H9 (cell line): ENCODE measurements around the gene PRPF19. TPM values are rescaled to one million over a fixed set of nuclear protein-coding genes. Genes with fewer than 3 reads are reported as not detected.

Source experiments
- DNase-seq: peaks from one replicate; pipeline ENCODE4 v3.0.0-alpha.2; 2017
- H2AFZ ChIP-seq: one replicate; pipeline ENCODE4 v1.6.1; 2013; ENCODE audit warnings: mild to moderate bottlenecking, low read length, control low read depth, moderate library complexity
- H2AK5ac ChIP-seq: 2 replicates; pipeline ENCODE4 v1.6.1; 2013; ENCODE audit warnings: low read length, control low read depth, mixed read lengths; ENCODE audit not compliant: insufficient read length
- H2BK120ac ChIP-seq: one replicate; pipeline ENCODE4 v1.6.1; 2013; ENCODE audit warnings: low read depth, mild to moderate bottlenecking, low read length, control low read depth, inconsistent platforms; ENCODE audit not compliant: poor library complexity, severe bottlenecking
- H2BK12ac ChIP-seq: 2 replicates; pipeline ENCODE4 v1.6.1; 2013; ENCODE audit warnings: low read length, control low read depth, mixed read lengths, low read depth; ENCODE audit not compliant: insufficient read length
- H2BK15ac ChIP-seq: 2 replicates; pipeline ENCODE4 v1.6.1; 2013; ENCODE audit warnings: low read depth, low read length, control low read depth
- H2BK20ac ChIP-seq: one replicate; pipeline ENCODE4 v1.6.1; 2013; ENCODE audit warnings: low read depth, mild to moderate bottlenecking, low read length, control low read depth, inconsistent platforms; ENCODE audit not compliant: poor library complexity, severe bottlenecking
- H2BK5ac ChIP-seq: 2 replicates; pipeline ENCODE4 v1.6.1; 2013; ENCODE audit warnings: low read length, control low read depth, mixed read lengths; ENCODE audit not compliant: insufficient read length
- H3K14ac ChIP-seq: 2 replicates; pipeline ENCODE4 v1.6.1; 2013; ENCODE audit warnings: low read length, control low read depth; ENCODE audit not compliant: insufficient read depth
- H3K18ac ChIP-seq: 2 replicates; pipeline ENCODE4 v1.6.1; 2013; ENCODE audit warnings: low read depth, mild to moderate bottlenecking, mixed read lengths, low read length, control low read depth; ENCODE audit not compliant: insufficient read length
- H3K23ac ChIP-seq: 2 replicates; pipeline ENCODE4 v1.6.1; 2013; ENCODE audit warnings: low read length, control low read depth, mixed read lengths, low read depth; ENCODE audit not compliant: insufficient read length
- H3K23me2 ChIP-seq: 2 replicates; pipeline ENCODE4 v1.6.1; 2013; ENCODE audit warnings: low read depth, mild to moderate bottlenecking, mixed read lengths, low read length, control low read depth; ENCODE audit not compliant: insufficient read length, poor library complexity, severe bottlenecking
- H3K27ac ChIP-seq: 2 replicates; pipeline ENCODE4 v1.5.1; 2013; ENCODE audit warnings: low read length, control low read depth, mixed read lengths, low read depth; ENCODE audit not compliant: insufficient read length
- H3K27me3 ChIP-seq: 2 replicates; pipeline ENCODE4 v1.6.1; 2013; ENCODE audit warnings: low read length, control low read depth, inconsistent platforms; ENCODE audit not compliant: insufficient read depth
- H3K4ac ChIP-seq: 2 replicates; pipeline ENCODE4 v1.6.1; 2013; ENCODE audit warnings: low read depth, mild to moderate bottlenecking, control low read depth, inconsistent platforms, low read length, moderate library complexity
- H3K4me1 ChIP-seq: 2 replicates; pipeline ENCODE4 v1.6.1; 2013; ENCODE audit warnings: low read length, control low read depth, inconsistent platforms; ENCODE audit not compliant: insufficient read depth
- H3K4me2 ChIP-seq: 2 replicates; pipeline ENCODE4 v1.6.1; 2013; ENCODE audit warnings: low read length, control low read depth, mixed read lengths; ENCODE audit not compliant: insufficient read length, insufficient read depth
- H3K56ac ChIP-seq: 2 replicates; pipeline ENCODE4 v1.6.1; 2013; ENCODE audit warnings: low read depth, mild to moderate bottlenecking, mixed read lengths, low read length, control low read depth; ENCODE audit not compliant: insufficient read length
- H3K79me1 ChIP-seq: 2 replicates; pipeline ENCODE4 v1.6.1; 2013; ENCODE audit warnings: low read depth, mild to moderate bottlenecking, moderate library complexity, low read length, control low read depth, inconsistent platforms; ENCODE audit not compliant: insufficient read depth, poor library complexity, severe bottlenecking
- H3K79me2 ChIP-seq: 2 replicates; pipeline ENCODE4 v1.6.1; 2013; ENCODE audit warnings: low read length, control low read depth, inconsistent platforms; ENCODE audit not compliant: insufficient read depth
- H3K9ac ChIP-seq: 2 replicates; pipeline ENCODE4 v1.6.1; 2013; ENCODE audit warnings: low read length, control low read depth, mixed read lengths; ENCODE audit not compliant: insufficient read length; ENCODE audit errors: extremely low read depth
- H3K9me3 ChIP-seq: one replicate; pipeline ENCODE4 v1.6.1; 2013; ENCODE audit warnings: low read depth, low read length, inconsistent platforms; ENCODE audit not compliant: control insufficient read depth
- H3T11ph ChIP-seq: one replicate; pipeline ENCODE4 v1.6.1; 2013; ENCODE audit warnings: mild to moderate bottlenecking, low read length, control low read depth, inconsistent platforms
- H4K20me1 ChIP-seq: one replicate; pipeline ENCODE4 v1.6.1; 2013; ENCODE audit not compliant: control insufficient read depth, insufficient read length, insufficient read depth
- H4K5ac ChIP-seq: 2 replicates; pipeline ENCODE4 v1.6.1; 2013; ENCODE audit warnings: low read depth, mild to moderate bottlenecking, mixed read lengths, low read length, control low read depth; ENCODE audit not compliant: insufficient read length
- H4K8ac ChIP-seq: replicated peaks from 2 replicates; pipeline ENCODE4 v1.6.1; 2013; ENCODE audit warnings: low read length, control low read depth, mixed read lengths, low read depth; ENCODE audit not compliant: insufficient read length
- H4K91ac ChIP-seq: 2 replicates; pipeline ENCODE4 v1.6.1; 2013; ENCODE audit warnings: low read depth, mild to moderate bottlenecking, moderate library complexity, mixed read lengths, low read length, control low read depth; ENCODE audit not compliant: insufficient read length
- H3K27ac Mint-ChIP-seq, 3 experiments: 2 replicates in 2 of 3; 3 replicates in 1 of 3; pipeline ENCODE4 v1.8.0; 2020 to 2021; ENCODE audit warnings: mixed read lengths in 3 of 3, mild to moderate bottlenecking in 1 of 3, moderate library complexity in 1 of 3
- H3K27me3 Mint-ChIP-seq: 2 replicates; pipeline ENCODE4 v1.8.0; 2021; ENCODE audit warnings: low read depth, mild to moderate bottlenecking, moderate library complexity, mixed read lengths
- H3K36me3 Mint-ChIP-seq, 3 experiments: 2 replicates in 2 of 3; 3 replicates in 1 of 3; pipeline ENCODE4 v1.8.0; 2020 to 2021; ENCODE audit warnings: low read depth in 3 of 3, mixed read lengths in 3 of 3; ENCODE audit not compliant: insufficient read depth in 1 of 3
- H3K4me1 Mint-ChIP-seq, 2 experiments: 2 replicates each; pipeline ENCODE4 v1.8.0; 2020; ENCODE audit warnings: mixed read lengths in 2 of 2
- H3K4me3 Mint-ChIP-seq, 2 experiments: 2 replicates in 1 of 2; 3 replicates in 1 of 2; pipeline ENCODE4 v1.8.0; 2020 to 2021; ENCODE audit warnings: mild to moderate bottlenecking in 2 of 2, mixed read lengths in 2 of 2, moderate library complexity in 1 of 2
- H3K9me3 Mint-ChIP-seq, 2 experiments: 2 replicates in 1 of 2; 3 replicates in 1 of 2; pipeline ENCODE4 v1.8.0; 2020; ENCODE audit warnings: mild to moderate bottlenecking in 2 of 2, mixed read lengths in 2 of 2, moderate library complexity in 1 of 2
- WGBS: extraction: QIAGEN DNeasy Blood & Tissue Kit; methylation state at CpG from one replicate; pipeline ENCODE4 v1.1.7; 2013; ENCODE audit warnings: missing lambda C conversion rate, low lambda C conversion rate, mixed read lengths; ENCODE audit not compliant: insufficient read length; ENCODE audit errors: extremely low coverage; 5-methylcytosine and 5-hydroxymethylcytosine counted together
- total RNA-seq: library from RNA; stranded (reverse); gene quantifications from 2 replicates; pipeline ENCODE4 v1.2.1, GENCODE V29; 2021
- TF ChIP-seq, protein P1 (sequence below): fragments of 200-600 bp; sonication (generic); conservative IDR thresholded peaks from 3 replicates; pipeline ENCODE4 v1.8.0; 2021; ENCODE audit warnings: antibody characterized with exemption, mild to moderate bottlenecking

PRPF19 gene
- total RNA-seq, 1 experiment from 2014 or later = 130 TPM

DNA sequence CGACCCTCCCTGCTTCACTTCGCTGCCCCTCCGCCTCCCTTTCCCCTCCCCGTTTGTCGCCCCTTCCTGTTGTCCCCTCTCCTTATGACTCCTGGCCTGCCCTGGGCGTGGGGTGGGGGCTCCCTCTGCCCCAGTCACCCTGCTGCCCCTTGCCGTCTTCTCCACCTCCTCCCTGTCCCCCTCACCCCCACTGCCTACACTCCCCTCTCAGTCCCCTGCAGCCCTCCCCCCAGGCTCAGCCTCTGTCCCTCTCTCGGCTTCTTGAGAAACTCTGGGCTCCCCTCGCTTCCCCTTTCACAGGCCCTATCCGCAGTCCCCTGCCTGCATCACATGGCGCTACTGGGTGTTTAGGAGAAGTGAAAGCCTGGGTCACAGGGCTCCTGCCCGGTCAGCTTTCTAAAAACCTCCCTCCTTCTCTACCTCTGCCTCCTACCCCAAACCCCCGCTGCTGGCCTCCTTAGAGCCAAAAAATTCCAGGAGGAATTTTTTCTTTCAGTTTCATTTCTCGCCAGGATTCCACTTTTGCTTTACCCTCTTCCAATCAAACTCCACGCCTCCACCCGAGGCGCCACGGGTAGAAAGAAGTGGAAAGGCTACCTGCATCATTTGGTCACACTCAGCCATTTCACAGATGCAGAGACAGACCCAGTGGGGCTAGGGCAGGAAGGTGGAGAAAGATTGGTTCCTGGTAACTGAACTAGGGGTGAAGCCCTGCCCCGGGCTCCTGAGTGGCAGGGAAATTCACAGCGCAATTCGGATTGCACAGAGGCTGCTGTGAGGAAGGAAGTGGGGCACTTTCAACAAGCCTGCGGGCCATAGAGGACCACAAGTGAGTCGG is 45.7 kb upstream of the PRPF19 start, which contains the start of gene SLC15A3:
Gene SLC15A3 (minus strand): TSS at position 273 of the 838 bp plus-strand sequence. CDS start 625 bp downstream, outside the sequence.
- no peak within 1 kb of the TSS for H3K27ac ChIP-seq
- Mint-ChIP-seq H3K4me3 (peak within 1 kb of the TSS; percentile 51 to 81), H3K9me3 (no peaks in the 10 kb centered on the region), H3K27me3 (peaks cover 52% of the 10 kb centered on the region), H3K36me3 (no peaks in the 10 kb centered on the region; a peak in 1 of 7 replicates), H3K27ac (peak within 1 kb of the TSS in 2 of 3 experiments; percentile 71 to 72; a peak in 2 of 7 replicates), H3K4me1 (peaks cover 30 to 34% of the 10 kb centered on the region in 2 experiments)
- DNase-seq = peak; percentile 65
- no peak within 1 kb of the TSS for H3K23ac ChIP-seq
- no peaks in the 10 kb centered on the region for H4K20me1 ChIP-seq
- peak within 1 kb of the TSS; percentile 77 for H3K14ac ChIP-seq
- no peak within 1 kb of the TSS for H2BK12ac ChIP-seq
- H4K5ac ChIP-seq = no peak within 1 kb of the TSS
- WGBS = no CpG with 5 or more reads among the region's 23 CpGs
- peak within 1 kb of the TSS; percentile 77 for H3K18ac ChIP-seq
- H2BK15ac ChIP-seq = no peak within 1 kb of the TSS
- H3K27me3 ChIP-seq = no peaks in the 10 kb centered on the region; the same call in 1 of the 2 replicates
- no peaks in the 10 kb centered on the region for H3K79me2 ChIP-seq
- no peak within 1 kb of the TSS for H3T11ph ChIP-seq
- no peaks in the 10 kb centered on the region for H3K9me3 ChIP-seq
- H3K4me2 ChIP-seq = peak within 1 kb of the TSS; percentile 61
- no peak within 1 kb of the TSS for H4K8ac ChIP-seq
- no peak within 1 kb of the TSS for H2BK20ac ChIP-seq
- H4K91ac ChIP-seq = no peak within 1 kb of the TSS
- peaks cover 15% of the 10 kb centered on the region for H3K23me2 ChIP-seq
- H3K79me1 ChIP-seq = no peaks in the 10 kb centered on the region
- H3K9ac ChIP-seq = peak within 1 kb of the TSS; percentile 1
- TF ChIP-seq, protein P1, sequence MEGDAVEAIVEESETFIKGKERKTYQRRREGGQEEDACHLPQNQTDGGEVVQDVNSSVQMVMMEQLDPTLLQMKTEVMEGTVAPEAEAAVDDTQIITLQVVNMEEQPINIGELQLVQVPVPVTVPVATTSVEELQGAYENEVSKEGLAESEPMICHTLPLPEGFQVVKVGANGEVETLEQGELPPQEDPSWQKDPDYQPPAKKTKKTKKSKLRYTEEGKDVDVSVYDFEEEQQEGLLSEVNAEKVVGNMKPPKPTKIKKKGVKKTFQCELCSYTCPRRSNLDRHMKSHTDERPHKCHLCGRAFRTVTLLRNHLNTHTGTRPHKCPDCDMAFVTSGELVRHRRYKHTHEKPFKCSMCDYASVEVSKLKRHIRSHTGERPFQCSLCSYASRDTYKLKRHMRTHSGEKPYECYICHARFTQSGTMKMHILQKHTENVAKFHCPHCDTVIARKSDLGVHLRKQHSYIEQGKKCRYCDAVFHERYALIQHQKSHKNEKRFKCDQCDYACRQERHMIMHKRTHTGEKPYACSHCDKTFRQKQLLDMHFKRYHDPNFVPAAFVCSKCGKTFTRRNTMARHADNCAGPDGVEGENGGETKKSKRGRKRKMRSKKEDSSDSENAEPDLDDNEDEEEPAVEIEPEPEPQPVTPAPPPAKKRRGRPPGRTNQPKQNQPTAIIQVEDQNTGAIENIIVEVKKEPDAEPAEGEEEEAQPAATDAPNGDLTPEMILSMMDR = no peak
- H3K4ac ChIP-seq = no peak within 1 kb of the TSS
- peak within 1 kb of the TSS; percentile 18 for H2AFZ ChIP-seq
- H3K4me1 ChIP-seq = no peaks in the 10 kb centered on the region
- no peak within 1 kb of the TSS for H3K56ac ChIP-seq
- no peak within 1 kb of the TSS for H2AK5ac ChIP-seq
- no peak within 1 kb of the TSS for H2BK120ac ChIP-seq
- no peak within 1 kb of the TSS for H2BK5ac ChIP-seq
